Keratinocyte (primary cell): ENCODE measurements around the gene DSCAML1.

ENCODE experiments used
- EZH2 ChIP-seq: IDR thresholded peaks from one replicate; pipeline ENCODE4 v1.6.1; 2012; ENCODE audit warnings: inconsistent platforms, mild to moderate bottlenecking, low read length, moderate library complexity
- TF ChIP-seq, protein P1 (sequence below), 3 experiments: IDR thresholded peaks in 1 of 3; conservative IDR thresholded peaks in 1 of 3; optimal IDR thresholded peaks in 1 of 3; 2 replicates in 2 of 3; 3 replicates in 1 of 3; pipeline versions ENCODE3 to v1.5.1; 2011; ENCODE audit warnings: low read length in 3 of 3, mild to moderate bottlenecking in 3 of 3, moderate library complexity in 2 of 3, control low read depth in 1 of 3, inconsistent platforms in 1 of 3; ENCODE audit not compliant: insufficient read depth in 2 of 3; ENCODE audit errors: extremely low read depth in 1 of 3

- no peak for TF ChIP-seq EZH2
- TF ChIP-seq, protein P1, sequence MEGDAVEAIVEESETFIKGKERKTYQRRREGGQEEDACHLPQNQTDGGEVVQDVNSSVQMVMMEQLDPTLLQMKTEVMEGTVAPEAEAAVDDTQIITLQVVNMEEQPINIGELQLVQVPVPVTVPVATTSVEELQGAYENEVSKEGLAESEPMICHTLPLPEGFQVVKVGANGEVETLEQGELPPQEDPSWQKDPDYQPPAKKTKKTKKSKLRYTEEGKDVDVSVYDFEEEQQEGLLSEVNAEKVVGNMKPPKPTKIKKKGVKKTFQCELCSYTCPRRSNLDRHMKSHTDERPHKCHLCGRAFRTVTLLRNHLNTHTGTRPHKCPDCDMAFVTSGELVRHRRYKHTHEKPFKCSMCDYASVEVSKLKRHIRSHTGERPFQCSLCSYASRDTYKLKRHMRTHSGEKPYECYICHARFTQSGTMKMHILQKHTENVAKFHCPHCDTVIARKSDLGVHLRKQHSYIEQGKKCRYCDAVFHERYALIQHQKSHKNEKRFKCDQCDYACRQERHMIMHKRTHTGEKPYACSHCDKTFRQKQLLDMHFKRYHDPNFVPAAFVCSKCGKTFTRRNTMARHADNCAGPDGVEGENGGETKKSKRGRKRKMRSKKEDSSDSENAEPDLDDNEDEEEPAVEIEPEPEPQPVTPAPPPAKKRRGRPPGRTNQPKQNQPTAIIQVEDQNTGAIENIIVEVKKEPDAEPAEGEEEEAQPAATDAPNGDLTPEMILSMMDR (optimal IDR thresholded peaks at IDR 0.05 in 1 of 3, IDR thresholded peaks at IDR 0.05 in 1 of 3, conservative IDR thresholded peaks at IDR 0.05 in 1 of 3; ENCODE audit: extremely low read depth in 1 of 3, insufficient read depth in 2 of 3, low read length in 3 of 3), result no peak
Measured at GRCh38 chr11:117396970-117397369, 400.0 kb downstream of the DSCAML1 start.
